HUDEP-2 (cell line): ENCODE results near the gene CLEC16A.
"Not testable (repeated sequence)": the region's sequence is repeated elsewhere in the genome, so short reads cannot be mapped to it uniquely, and the experiment has no call there.

Experiments used
- DNase-seq, 76 experiments: peaks; one replicate each; lab custom pipeline; 2025; ENCODE audit not compliant: unreplicated experiment in 76 of 76; lab: John Stamatoyannopoulos, UW

Gene CLEC16A

DNA sequence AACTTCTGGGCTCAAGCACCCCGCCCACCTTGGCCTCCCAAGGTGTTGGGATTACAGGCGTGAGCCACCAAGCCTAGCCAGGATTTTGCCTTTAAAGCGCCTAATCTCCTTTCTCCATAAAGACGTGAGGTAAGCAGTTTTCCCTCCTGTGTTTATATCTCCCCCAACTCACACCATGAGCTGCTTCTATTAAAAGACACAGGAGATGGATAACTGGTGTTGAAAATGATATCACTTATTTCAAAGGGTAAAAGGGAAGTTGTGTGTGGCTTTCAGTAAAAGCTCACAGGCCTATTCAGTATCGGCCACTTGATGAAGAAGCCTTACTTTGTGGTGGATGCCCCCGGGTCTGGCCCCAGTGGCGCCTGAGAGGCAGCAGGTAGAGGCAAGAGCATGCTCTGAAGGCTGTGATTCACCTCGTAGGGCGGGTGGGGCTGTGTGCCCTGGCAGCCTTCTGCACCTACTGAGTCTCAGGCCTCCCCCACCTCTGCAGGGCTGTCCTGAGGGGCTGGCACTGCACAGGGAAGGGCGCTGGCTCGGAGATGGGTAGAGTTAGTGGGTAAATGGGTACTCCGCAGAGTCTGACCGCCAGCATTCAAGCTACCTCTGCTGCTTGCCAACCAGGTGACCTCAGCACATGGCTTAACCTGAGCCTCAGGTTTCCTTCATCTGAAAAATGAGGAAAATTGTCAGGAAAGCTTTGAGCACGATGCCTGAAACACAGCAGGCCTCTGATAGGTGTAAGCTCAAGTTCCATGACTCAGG is 146.8 kb downstream of the CLEC16A start:
- DNase-seq: no peak

GRCh38 chr16:11092788-11093571 is 148.6 kb downstream of the CLEC16A start:
- DNase-seq: no peak

DNA sequence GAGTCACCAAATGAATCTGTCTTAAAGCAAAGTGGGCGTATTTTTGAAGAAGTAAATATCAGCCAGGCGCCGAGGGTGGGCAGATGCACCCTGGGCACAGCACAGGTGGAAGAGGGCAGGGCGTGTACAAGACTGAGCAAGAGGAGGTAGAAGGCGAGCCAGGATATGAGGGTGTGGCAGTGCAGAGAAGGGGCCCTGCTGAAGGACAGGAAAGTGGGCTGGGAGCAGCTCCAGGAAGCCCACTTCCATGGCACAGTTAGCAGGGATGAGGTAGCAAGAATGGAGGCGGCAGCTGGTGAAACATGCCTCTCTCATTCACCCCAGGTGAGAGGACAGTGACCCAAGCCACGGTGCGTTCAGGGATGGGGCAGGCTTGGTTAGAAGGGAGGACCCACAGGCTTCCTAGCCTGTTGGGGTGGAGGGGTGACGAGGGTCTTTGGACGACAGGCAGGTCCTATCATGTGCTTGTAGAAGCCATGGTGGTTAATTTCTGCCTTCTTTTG is 149.3 kb downstream of the CLEC16A start:
- DNase-seq: no peak

DNA sequence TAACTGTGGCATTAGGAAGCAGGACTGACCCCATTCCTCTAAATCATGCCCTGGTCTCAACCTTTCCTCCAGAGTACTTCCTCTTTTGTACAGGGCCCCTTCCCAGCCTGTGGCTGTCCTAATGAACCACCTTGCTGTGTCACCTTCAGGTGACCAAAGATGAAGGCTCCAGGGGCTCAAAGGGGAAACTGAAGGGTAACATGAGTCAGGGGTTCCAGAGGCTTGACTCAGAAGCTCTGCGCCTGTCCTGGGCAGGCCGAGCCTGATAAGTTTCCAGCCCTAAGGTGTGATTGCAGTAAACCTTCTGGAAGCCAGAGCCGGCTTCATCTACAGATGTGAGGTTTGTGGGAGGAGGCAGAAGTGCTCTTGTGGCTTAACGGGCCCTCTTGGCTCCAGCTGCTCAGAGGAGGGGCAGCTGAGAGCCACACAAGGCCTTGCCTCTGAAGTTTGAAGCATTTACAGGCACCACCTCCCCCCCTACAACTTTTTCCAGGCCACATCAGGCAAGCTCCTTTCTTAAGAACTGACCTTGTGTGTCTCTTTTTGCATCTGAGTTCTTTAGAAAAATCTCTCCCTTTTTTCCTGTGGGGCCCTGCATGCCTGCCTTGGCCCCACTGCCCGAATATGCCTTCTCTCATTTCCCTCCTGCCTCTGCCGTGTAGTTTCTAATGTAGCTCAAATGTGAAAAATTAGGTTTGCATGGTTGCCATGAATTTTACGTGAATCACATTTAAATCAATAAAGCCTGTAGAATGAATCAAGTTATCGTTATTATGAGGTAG is 149.9 kb downstream of the CLEC16A start:
- DNase-seq: peak in 67 of 76 experiments; percentile 10 to 84 (median 49)

DNA sequence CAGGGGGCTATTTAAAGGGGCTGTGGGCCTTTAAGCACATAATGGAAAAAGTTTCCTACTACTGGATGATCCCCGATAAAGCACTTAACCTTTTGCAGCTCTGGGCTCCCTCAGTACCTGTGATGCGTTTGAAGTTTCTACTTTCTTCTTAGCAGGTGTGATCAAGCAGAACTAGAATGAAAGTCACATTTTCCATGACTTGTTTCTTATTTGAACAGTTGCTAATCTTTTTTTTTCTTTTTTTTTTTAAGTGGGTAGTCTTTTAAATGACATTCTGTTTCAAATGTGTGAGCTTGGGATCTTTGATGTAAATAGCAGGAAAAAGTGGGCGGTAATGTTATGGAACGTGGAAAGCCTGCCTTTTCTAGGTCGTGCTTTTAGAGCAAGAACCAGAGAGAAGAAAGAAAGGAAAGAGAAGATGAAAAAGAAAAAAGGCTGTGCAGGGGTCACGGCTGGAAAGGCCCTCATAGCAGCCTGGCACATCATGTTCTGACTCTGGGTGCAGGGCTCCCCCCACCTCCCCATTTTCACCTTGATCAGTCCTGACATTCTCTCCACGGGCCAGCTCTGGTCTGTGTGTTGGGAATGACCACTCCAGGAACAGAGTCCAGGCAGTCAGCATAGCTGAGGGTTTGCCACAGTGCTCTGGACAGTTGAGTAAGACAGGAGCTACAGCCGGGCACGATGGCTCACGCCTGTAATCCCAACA is 150.6 kb downstream of the CLEC16A start:
- DNase-seq: no peak

DNA sequence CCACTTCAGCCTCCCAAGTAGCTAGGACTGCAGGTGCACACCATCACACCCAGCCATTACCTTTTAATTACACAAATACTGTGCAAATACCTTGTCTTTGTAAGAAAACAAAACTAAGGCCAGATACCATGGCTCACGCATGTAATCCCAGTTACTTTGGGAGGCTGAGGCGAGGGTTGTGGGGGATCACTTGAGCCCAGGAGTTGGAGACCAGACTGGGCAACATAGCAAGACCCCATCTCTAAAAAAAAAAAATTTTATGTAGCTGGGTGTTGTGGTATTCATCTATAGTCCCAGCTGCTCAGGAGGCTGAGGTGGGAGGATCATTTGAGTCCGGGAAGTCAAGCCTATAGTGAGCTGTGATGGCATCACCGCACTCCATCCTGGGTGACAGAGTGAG is 151.6 kb downstream of the CLEC16A start:
- no peak for DNase-seq

GRCh38 chr16:11097094-11097786 is 152.9 kb downstream of the CLEC16A start:
- DNase-seq: no peak

DNA sequence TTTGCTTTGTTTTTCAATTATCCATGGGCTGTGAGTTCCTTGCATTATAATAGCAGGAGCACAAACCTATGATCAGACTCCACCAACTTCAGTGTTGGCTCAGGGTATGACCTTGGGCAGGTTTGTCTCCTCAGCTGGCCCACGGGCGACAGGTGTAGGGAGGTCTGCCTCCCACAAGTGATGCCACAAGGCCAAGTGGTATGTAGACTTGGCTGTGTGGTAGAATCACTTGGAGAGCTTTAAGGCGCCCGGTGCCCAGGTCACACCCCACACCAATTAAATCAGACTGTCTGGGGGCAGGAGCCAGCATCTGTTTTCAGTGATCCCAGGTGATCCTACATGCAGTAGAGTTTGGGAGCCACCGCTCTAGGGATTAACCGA is 153.4 kb downstream of the CLEC16A start:
- DNase-seq: no peak

DNA sequence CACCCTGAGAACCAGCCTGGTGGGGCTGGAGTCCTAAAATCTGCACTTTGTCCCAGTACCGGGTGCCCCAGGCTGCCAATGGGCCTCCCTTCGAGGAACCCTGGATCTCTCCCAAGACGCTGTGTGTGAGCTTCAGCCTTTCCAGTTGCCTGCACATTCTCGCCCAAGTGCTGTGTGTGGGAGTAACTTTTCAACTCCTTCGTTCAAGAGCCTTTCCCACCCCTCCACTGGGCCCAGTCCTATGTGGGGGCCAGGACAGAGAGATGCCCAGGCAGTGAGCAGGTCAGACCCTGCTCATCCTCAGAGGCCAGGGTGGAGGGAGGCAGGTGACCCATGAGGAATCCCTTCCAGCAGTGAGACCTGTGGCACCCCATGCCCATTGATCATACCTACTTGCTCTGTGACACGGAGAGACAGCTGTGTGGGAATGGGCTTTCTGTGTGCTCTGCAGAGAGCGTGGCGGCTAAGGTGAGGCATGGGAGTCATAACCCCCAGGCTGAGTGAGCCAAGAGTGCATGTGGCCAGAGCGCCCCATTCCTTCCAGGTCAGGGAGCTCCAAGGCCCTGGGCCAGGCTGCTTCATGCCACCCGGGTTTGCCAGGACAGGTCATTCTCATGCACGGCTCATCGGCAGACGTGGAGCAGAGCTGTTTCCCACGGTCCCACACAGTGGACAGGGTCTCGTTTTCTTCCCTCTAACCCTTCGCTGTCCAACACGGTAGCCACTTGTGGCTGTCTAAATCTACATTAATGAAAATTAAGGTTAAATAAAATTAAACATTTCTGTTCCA is 154.4 kb downstream of the CLEC16A start:
- DNase-seq: no peak

DNA sequence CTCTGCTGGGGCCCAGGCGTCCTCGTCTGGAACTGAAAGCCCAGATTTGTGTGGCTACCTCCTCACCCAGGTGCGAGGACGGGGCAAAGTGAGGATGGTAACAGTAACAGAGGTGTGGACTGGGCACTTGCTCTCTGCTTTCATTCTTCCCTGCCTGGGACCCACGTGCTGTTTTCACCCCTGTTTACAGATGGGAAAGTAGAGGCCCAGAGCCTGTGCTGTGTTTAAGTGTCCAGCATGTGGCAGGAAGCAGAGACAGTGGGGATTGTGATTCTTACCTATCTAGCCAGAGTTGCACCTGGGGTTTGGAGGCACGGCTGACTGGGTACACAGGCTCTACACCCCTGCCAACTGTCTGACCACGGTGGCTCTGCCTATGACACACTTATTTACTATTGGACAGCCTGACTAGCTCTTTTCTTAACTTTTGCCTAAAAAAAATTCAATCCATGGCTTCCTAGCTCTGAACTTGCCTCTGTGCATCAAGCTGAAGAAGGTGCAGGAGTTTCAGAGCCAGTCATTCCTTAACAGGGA is 155.4 kb downstream of the CLEC16A start:
- DNase-seq: no peak

DNA sequence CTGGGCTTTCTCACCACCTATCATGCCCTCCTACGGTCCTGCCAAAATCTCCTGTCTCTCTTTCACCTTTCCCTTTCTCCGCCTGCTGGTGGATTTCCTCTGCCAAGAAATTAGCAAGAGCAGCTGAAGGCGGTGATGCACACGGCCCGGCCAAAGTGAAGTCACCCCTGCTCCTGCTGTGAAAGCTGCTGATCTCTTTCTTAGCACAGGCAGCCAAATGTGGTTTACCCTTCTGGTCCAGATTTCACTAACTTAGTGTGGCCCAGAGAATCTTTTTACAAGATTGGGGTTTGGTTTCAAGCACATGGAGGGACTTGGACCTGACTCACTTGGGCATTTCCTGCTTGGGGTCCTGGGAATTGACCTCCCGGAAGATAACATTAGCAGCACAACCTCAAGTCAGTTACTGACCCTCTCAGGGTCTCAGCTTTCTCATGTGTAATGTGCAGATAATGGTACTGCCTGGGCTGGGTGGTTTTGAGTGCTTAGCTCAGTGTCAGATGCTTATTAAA is 155.9 kb downstream of the CLEC16A start:
- no peak for DNase-seq

DNA sequence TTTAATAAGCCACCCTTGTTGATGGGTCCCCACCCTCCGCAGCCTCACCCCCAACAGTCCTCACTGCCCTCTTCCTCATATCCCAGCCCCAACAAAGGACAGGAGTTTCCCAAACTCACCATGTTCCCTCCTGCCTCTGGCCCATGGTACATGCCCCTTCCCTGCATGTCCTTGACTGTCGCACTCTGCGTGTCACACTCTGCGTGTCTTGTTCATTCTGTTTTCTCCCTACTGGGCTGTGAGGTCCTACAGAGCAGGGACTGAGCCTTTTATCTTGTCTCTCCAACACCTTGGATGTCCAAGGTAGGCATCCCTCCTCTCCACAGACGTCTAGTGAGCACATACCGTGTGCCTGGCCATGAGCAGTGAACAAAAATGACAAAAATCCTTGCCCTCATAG is 156.9 kb downstream of the CLEC16A start:
- no peak for DNase-seq

- peak in 37 of 76 experiments; percentile 7 to 87 (median 63) for DNase-seq
Observed at GRCh38 chr16:11101695-11102522, 157.5 kb downstream of the CLEC16A start.

- no peak for DNase-seq
Observed at GRCh38 chr16:11102523-11102898, 158.1 kb downstream of the CLEC16A start.

- DNase-seq: not testable (repeated sequence)
Observed at GRCh38 chr16:11103301-11103700, 158.9 kb downstream of the CLEC16A start.

DNA sequence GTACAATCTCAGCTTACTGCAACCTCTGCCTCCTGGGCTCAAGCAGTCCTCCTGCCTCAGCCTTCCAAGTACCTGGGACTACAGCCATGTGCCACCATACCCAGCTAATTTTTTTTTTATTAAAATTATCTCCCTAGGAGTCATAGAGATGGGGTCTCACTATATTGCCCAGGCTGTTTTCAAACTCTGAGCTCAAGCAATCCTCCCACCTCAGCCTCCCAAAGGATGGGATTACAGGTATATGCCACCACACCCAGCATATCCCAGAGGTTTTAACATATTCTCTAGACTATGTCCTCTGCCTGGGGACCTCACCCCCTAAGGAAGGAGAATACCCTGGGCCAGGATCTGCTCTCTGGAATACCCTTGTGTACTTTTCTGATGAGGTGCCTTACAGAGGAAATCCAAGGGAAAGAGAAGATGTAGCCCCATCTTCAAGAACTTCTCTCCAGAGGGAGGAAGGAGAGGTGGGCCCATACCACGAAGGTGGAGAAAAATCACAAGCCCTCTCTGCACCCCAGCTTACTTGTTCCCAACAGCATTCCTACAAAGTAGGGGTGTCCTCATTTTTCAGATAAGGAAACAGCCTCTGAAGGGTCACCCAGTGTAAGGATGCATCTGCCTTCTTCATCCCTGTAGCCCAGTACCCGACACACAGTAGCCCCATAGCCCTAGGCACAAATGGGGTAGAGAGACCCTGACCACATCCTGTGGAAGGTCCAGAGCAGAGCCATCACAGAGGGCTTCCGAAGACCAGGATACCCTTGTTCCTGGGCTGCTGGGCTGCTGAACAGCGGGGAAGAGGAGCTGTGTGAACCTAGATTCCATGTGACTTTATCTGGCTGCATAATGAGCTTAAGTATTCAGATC is 160.0 kb downstream of the CLEC16A start:
- DNase-seq: peak in 1 of 76 experiments; percentile 10
